SHP77 treated with DMSO at 0.1 percent for 48 hours (cell line): ENCODE measurements around the gene CIITA.
"Not testable (repeated sequence)": the region's sequence is repeated elsewhere in the genome, so short reads cannot be mapped to it uniquely, and the experiment has no call there.

ENCODE experiments used
- DNase-seq: peaks from one replicate; lab custom pipeline; 2025; lab: John Stamatoyannopoulos, UW

The CIITA gene

DNA sequence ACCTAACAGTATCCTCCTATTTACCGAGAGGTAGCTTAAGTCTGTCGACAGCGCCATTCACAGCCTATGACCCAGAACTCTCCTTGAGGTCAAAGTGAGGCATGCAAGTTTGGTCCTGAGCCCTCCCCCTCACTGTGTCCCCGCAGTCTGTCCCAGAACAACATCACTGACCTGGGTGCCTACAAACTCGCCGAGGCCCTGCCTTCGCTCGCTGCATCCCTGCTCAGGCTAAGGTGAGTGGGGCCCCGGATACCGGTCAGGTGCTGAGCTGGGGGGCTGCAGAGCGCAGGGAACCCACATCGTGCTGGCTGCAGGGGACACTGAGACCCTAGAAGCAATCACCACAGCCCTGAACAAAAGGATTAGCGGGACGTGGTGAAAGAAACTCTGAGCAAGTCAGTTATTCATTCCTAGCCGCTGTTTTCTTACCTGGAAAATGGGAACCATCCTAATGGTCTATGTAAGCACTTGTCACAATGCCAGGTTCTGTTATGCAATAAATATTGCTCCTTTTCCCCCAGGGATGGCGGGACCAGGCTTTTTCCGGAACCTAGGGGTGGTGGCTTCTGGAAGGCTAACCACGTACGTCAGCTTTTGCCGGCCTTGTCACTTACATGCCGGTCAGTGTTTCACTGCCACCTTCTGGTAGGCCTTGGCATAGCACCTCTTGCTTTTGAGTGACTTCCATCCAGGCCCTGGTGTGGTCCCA lies 41.4 kb downstream of the CIITA start:
- peak; percentile 85 for DNase-seq

DNA sequence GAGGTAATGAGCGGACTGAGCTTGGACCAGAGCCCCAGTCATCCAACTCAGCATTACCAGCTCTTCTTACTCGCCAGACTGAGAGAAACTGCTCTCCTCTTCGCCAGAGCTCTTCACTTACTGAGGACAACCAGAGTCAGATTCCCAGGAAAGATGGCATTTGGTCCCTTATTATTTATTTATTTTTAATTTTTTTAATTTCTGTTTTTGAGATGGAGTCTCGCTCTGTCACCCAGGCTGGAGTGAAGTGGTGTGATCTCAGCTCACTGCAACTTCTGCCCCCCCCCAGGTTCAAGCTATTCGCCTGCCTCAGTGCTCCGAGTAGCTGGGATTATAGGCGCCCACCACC lies 42.0 kb downstream of the CIITA start:
- no peak for DNase-seq

DNA sequence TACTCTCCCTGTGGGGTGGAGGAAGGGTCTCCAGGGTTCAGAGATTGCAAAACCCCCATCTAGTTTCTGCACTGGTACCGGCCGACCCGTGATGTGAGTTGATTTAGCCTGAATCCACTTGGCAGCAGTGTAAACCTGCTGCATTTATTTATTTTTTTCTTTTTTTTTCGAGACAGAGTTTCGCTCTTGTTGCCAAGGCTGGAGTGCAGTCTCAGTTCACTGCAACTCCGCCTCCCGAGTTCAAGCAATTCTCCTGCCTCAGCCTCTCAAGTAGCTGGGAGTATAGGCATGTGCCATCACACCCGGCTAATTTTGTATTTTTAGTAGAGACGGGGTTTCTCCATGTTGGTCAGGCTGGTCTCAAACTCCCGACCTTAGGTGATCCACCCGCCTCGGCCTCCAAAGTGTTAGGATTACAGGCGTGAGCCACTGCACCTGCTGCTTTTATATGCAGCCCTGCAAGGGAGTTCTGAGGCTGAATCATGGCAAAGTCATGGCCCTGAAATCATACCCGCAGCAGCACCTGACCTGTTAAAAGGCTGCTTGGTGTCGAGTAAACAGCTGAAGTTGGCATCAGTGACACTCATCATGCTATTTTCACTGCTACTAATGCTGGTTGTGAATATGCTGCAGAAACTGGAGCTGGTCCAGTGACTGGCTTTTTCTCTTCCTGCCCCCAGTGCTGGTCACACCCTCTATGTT lies 43.9 kb downstream of the CIITA start:
- no peak for DNase-seq

DNA sequence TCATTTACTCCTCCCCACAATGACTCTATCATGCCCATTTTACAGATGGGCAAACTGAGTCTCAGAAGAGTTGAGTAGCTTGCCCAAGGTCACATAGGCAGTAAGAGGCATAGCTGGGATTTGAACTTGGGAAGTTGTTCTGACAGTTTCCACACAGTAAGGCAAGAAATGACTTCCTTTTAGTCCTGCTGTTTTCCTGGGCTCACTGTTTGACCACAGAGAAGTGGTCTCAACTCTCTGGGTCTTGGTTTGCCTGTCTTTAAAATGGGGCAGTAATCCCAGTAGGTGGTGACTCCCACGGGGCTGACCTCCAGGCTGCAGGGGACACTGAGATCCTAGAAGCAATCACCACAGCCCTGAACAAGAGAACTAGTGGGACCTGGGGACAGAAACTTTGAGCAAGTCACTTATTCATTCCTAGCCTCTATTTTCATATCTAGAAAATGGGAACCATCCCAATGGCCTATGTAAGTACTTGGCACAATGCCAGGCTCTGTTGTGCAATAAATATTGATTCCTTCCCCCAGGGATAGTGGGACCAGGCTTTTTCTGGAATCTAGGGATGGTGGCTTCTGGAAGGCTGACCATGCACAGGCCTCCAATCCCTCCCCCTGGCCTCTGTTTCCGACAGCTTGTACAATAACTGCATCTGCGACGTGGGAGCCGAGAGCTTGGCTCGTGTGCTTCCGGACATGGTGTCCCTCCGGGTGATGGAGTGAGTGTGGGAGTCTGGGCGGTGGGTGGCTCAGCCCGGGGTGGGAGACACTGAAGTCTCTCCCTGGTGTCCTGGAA lies 44.7 kb downstream of the CIITA start:
- DNase-seq: no peak

DNA sequence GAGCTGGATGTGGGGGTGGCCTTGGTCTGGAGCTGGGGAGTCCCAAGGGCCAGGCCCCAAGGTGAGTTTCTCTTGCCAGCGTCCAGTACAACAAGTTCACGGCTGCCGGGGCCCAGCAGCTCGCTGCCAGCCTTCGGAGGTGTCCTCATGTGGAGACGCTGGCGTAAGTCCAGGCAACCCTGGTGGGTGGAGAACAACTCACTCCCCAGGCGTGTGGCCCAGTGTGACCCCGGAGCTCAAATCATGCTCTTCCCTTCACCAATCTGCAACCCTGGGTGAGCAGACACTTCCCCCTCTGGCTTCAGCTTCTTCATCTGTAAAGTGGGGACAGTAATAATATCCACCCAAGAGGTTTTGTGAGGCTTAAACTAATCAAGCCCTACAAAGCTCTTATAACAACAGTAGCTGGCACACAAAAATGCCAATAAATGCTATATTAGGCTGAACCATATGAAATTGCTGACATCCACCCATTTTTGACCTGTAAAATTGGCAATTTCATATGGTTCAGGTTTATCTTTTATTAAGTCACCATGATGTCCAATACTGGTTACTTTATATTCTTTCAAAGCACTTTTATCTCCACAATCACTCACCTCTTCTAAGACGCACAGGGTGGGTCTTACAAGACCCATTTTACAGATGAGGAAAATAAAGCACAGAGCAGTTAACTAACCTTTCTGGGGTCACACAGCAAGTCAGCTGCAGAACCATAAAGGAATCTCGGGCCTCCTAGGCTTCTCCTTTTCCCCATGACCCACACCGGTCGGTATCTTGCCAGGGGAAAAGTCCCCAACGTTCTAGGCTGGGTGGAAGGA lies 45.5 kb downstream of the CIITA start:
- DNase-seq: no peak

DNA sequence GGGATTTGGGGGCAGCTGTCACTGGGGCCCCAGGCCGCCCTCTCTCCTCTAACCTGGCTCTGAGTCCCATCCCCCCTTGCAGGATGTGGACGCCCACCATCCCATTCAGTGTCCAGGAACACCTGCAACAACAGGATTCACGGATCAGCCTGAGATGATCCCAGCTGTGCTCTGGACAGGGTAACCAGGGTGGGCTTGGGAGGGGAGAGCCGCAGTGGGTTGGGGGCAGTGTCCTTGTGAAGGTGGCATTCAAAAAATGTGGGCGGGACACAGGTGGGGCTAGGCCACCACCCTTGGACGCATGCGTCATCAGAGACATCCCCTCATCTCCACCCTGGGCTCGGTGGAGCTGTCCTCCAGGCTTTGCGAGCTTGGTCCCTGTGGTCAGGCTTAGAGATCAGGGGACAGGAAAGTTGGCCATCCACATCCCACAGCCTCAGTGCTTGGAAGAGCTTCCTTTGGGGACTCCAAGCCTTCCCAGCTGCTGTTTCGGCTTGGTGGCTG lies 46.2 kb downstream of the CIITA start:
- no peak for DNase-seq

DNA sequence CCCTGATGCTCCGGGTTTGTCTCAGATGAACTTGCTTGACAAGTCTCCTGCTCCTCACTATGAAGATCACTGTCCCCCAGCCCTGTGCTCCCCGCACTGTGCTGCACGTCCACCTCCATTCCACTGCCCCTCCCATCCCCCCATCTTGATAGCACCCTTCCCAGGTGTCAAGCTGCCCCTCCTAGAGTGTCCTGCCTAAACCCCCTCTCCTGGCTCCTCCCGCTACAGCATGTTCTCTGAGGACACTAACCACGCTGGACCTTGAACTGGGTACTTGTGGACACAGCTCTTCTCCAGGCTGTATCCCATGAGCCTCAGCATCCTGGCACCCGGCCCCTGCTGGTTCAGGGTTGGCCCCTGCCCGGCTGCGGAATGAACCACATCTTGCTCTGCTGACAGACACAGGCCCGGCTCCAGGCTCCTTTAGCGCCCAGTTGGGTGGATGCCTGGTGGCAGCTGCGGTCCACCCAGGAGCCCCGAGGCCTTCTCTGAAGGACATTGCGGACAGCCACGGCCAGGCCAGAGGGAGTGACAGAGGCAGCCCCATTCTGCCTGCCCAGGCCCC lies 46.7 kb downstream of the CIITA start:
- no peak for DNase-seq

DNA sequence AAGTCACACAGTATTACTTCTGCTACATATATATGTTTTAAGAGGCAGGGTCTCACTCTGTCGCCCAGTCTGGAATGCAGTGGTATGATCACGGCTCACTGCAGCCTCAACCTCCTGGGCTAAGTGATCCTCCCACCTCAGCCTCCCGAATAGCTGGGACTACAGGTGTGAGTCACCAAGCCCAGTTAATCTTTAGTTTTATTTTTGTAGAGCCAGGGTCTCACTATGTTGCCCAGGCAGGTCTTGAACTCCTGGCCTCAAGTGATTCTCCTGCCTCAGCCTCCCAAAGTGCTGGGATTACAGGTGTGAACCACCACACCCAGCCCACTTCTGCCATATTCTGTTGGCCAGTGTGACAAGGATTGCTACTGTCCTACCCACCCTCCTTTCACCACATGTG lies 48.3 kb downstream of the CIITA start:
- not testable (repeated sequence) for DNase-seq

DNA sequence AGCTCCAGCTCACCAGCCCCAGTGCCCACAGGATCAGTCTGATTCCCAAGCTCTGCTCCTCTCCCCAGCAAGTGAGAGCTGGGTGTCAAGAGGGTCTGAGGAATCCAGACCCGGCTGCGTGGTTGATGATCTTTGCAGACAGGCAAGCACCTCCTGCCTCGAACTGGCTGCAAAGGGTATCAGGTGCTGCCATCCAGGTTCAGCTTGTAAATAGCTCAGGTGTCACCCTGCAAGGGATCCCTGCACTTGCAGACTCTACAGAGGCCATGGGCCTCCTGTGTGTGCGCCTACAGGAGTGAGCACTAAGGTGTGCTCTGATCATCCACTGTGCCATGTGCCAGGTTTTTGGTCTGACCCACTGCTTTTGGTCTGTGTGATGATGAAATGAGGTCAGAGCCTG lies 49.1 kb downstream of the CIITA start:
- DNase-seq: no peak

DNA sequence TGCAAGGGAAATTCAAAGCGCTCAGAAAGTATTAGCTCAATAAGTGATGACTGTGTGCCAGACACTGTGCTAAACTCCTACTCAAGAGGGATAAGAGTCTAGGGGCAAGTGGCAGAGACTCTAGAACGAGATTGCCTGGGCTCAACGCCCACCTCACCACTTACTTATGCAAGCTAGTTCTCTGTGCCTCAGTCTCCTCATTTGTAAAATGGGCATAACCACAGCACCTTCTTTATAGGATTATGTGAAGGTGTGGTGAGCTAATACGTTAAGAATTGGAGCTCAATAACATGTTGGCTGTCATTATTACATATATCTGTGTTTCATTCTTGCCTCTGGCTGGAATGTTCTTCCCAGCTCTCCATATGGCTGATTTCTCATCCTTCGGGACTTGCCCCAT lies 49.9 kb downstream of the CIITA start:
- no peak for DNase-seq

DNA sequence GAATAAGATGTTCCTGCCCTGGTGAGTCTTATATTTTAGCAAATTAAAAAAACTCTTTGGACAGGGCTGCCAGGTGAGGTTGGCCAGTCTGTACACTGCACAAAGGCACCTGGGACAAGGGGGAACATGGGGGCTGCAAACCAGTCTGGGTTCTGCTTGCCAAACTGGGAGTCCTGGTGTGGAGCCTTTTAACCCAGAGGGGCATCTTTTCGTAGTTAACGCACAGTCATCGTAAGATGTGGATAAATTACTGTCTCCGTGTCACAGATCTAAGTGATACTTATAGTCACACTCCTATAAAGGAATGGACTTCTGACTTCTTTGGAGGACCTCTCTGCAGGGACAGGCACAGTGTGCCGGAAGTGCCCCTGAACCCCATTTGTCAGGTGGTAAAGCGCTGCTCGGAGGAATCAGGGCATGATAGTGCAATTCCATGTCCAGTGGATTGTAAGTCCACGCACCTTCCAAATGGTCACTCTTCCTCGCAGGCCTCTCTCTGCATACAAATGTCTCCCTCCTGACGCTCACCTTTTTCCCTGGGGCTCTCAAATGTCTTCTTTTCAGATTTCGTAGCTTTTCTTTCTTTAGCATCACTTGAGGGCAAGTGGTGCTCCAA lies 50.6 kb downstream of the CIITA start:
- no peak for DNase-seq

DNA sequence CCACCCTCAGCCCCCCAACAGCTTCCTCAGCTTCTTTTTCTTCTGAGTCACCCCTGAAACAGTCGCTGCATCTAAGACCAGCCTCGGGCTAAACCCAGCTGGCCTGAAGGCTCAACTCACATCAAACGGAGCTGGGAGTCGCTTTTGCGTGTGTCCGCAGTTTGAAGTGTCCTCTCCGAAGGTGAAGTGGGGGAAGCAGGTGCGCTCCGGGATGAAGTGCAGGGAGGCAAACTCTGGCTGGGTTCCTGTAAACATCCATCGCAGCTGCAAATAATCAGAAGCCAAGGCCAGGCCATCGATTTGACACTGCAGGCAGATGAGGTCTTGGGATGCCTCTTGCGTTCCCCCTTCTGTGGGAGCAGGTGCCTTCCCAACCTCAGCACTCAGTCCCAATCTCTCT lies 52.1 kb downstream of the CIITA start:
- DNase-seq: peak; percentile 93

DNA sequence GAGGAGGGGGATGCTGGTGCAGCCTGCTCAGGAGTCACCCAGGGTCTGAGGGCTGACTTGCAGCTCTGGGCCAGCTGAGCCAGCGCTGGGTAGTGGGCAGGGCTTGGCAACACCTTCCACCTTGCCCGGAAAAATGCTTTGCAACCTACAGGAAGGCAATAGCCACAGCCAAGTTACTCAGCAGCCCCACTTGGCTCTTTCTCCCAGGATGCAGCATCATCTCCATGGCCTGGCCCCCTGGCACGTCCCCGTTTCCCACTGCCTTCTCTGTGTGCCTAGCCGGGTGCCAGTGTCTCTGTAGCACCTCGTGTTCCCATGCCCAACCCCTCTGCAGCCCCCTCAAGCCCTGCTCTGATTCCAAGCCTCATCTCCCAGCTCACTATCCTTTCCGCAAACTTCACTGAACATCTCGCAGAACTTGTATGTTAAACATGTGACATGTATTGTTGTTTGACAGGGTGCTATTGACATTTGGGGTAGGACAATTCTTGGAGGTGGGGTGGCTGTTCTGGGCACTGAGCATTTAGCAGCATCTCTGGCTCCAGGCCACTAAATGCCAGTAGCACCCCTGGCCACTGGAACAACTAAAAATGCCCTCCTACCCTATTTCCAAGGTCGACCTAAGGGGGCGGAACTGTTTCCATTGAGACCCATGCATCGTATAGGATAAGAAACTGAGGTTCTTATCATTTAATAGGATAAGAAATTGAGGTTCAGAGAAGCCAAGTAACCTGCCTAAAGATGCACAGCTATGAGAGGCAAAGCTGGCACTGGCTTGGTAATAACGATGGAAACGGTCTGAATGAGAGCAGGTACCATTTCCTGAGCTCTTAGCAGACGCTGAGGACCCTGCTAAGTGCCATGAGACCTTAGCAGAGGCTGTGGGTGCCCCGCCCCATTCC lies 53.1 kb downstream of the CIITA start:
- DNase-seq: peak; percentile 60

DNA sequence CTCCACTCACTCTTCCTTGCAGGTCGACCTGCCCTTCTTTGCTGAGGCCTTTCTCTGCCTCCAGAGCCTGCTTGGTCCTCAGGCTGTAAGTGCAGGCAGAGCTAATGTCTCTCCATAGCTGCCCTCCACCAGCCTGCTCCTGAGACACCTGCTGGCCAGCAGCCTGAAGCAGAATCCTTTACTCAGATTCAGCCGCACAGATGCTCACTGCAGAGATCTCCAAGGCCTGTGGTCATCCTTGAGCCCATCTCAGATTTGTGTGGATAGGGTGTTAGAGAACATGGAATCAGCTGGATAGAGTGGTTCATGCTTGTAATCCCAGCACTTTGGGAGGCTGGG lies 53.7 kb downstream of the CIITA start:
- peak; percentile 24 for DNase-seq

DNA sequence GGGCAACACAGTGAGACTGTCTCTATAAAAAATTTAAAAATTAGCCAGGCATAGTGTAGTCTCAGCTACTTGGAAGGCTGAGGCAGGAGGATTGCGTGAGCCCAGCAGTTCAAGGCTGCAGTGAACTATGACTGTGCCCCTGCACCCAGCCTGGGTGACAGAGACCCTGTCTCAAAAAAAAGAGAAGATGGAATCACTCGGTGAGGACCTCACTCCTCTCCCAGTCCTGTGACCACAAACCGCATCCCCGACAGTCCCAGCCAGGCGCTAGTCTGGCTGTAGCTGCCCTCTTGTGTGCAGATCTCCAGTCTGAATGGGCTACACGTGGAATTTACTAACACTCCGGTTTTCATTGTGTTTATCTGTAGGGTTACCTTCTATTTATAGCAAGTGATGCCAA lies 54.1 kb downstream of the CIITA start:
- no peak for DNase-seq

DNA sequence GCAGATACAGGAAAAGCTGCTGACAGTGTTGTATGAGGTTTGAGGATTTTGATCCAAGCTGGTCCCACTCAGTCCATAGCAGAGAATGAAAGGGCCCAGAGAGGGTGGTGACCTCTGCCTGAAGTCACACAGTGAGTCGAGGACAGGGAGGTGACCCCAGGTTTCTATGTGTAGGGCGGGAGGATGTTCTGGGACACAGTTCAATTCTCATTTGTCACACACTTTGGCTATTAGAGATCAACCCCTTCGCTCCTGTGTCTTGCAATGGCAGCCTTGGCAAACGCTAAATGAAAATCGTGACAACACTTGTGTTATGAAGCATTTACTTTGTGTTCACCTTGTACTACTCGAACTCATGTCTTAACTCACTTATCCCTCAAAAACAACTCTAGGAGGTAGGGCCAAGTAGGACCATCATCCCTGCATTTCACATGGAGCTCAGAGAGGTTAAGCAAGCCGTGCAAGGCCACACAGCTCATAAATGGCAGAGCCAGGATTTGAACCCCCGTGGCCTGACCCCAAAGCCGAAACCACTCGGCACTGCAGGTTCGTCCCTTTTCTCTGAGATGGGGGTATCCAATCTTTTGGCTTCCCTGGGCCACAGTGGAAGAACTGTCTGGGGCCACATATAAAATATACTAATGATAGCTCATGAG lies 55.1 kb downstream of the CIITA start:
- DNase-seq: no peak

DNA sequence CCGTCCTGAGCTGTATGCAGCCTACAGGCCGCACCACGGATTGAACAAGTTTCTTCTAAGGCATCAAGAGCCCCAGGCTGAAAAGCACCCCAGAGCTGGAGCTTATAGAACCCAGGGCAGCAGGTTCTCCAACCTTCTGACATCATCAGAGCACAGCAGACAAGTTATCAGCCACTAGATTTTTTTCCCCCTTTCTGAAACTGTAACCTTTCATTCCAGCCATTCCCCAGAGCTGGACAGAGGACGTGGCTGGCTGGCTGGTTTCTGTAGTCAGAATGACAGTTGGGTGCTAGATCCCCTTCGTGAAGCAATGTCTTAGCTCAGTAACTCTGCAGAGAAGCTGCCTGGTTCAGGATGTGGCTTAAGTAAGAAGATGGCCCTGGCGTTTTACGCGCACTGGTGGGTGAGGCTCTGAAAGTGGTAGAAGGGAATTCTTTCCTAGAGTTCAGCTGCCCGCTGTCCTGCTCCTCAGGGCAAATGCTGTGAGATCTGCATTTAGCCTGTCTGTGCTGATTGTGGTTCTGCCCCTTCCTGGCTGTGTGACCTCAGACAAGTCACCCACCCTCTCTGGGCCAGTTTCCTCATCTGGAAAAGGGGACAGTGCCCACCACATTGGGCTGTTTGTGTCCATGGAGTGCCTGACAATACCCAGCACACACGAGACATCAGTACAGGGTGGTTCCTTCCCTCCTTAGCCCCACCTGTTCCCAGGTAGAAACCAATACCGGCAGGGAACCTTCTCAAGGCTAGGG lies 56.1 kb downstream of the CIITA start:
- DNase-seq: no peak

DNA sequence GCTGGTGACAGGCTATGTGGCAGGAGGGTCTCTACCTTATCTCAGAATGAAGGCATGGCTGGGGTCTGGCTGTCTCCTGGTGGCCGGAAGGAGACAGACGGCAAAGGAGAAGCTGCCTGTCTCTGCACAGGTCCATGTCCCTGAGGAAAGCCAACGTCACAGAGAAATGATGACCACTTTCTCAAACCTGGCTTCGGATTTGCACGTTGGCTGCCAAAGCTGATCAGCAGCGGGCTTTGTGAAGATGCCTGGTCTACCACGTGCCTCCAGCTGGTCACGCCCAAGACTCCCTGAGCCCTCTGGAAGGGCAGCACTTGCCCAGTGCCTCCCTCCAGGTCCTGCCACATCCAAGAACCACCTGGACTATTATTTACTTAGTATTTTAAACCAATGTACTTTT lies 56.9 kb downstream of the CIITA start:
- no peak for DNase-seq
